Cardiac muscle cell (in vitro differentiated cells and primary cell): Measurements from ENCODE around the gene PRDM9. TPM values are rescaled to one million over a fixed set of nuclear protein-coding genes. Genes with fewer than 3 reads are reported as not detected.

Experiments
- DNase-seq, 2 donors: peaks; one replicate each; pipeline versions ENCODE4 v3.0.0 to v3.0.0-alpha.2; 2010 to 2017; ENCODE audit warnings: low read depth in 1 of 2, low spot score in 1 of 2
- H3K27ac ChIP-seq: fragments of 200-600 bp; sonication (generic); 2 replicates; pipeline ENCODE4 v1.5.1; 2016
- H3K27me3 ChIP-seq: fragments of 200-600 bp; sonication (generic); 2 replicates; pipeline ENCODE4 v1.6.0; 2016; ENCODE audit warnings: control low read depth
- H3K36me3 ChIP-seq: fragments of 200-600 bp; sonication (generic); 2 replicates; pipeline ENCODE4 v1.5.1; 2016; ENCODE audit warnings: control low read depth
- H3K4me1 ChIP-seq: fragments of 200-600 bp; sonication (generic); 2 replicates; pipeline ENCODE4 v1.8.1; 2017; ENCODE audit warnings: low read depth, mild to moderate bottlenecking, mixed run types
- H3K4me3 ChIP-seq: fragments of 200-600 bp; sonication (generic); 2 replicates; pipeline ENCODE4 v1.5.1; 2016; ENCODE audit warnings: mild to moderate bottlenecking
- H3K9me3 ChIP-seq: fragments of 200-600 bp; sonication (generic); 2 replicates; pipeline ENCODE4 v1.5.1; 2017; ENCODE audit warnings: low read depth, mild to moderate bottlenecking, control low read depth
- CTCF ChIP-seq: IDR thresholded peaks from 2 replicates; pipeline ENCODE4 v1.5.1; 2012; ENCODE audit warnings: low read depth, mild to moderate bottlenecking, low read length
- polyA plus RNA-seq: library from polyadenylated mRNA; unstranded; fragments of >200 nt; fragmentation: Nextera tagmentation; extraction: Ambion mirVana; gene quantifications from 2 replicates; pipeline ENCODE4 v1.2.1, GENCODE V29; 2016
- total RNA-seq: library from RNA; depleted of rRNA; stranded (reverse); fragments of >200 nt; gene quantifications from 2 replicates; pipeline ENCODE4 v1.2.3, GENCODE V29; 2016

Gene PRDM9
- total and polyA plus RNA-seq, 2 experiments from 2014 or later = not detected

GRCh38 chr5:23528677-23529076 lies 21.3 kb downstream of the PRDM9 start:
- no peaks in the 10 kb centered on the region for H3K27me3 ChIP-seq
- no peaks in the 10 kb centered on the region for H3K9me3 ChIP-seq
- TF ChIP-seq CTCF = no peak
- DNase-seq = peak in 1 of 2 donors; percentile 14
- H3K4me3 ChIP-seq = no peak overlapping the region
- H3K4me1 ChIP-seq = no peaks in the 10 kb centered on the region
- H3K36me3 ChIP-seq = no peaks in the 10 kb centered on the region
- H3K27ac ChIP-seq = peak overlapping the region; percentile 45

GRCh38 chr5:23530571-23530970 lies 23.2 kb downstream of the PRDM9 start:
- Histone ChIP-seq H3K27ac (no peak overlapping the region), H3K27me3 (no peaks in the 10 kb centered on the region), H3K36me3 (no peaks in the 10 kb centered on the region), H3K4me1 (no peaks in the 10 kb centered on the region), H3K4me3 (no peak overlapping the region), H3K9me3 (no peaks in the 10 kb centered on the region)
- no peak for DNase-seq
- TF ChIP-seq CTCF = no peak

- Histone ChIP-seq H3K27me3 (no peaks in the 10 kb centered on the region), H3K36me3 (no peaks in the 10 kb centered on the region), H3K4me3 (no peak overlapping the region), H3K9me3 (no peaks in the 10 kb centered on the region), H3K4me1 (no peaks in the 10 kb centered on the region), H3K27ac (no peak overlapping the region)
- TF ChIP-seq CTCF = no peak
- DNase-seq = no peak
Measured at GRCh38 chr5:23571059-23571458, 63.6 kb downstream of the PRDM9 start.
